Measurements from ENCODE around the gene CTNNBL1.

Gene CTNNBL1

DNA sequence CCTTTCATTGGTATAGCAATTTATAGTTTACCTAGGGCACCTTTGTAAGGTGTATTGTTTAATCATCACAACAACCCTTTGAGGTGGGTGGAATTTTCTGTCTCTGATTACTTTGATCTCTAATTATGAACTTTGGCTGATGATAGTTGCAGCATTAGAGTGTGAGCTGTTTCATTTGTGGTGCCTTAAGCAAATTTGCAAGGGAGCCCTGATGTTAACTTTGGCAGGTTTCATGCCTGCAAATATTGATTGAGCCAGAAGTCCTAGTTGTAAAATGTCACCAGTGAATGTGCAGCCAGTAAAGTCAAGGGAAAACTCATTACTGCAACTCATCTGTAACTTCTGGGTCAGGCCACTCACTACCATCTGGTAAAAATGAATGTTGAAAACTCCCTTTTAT, 29.8 kb downstream of the CTNNBL1 start:
- no peak for FAIRE-seq
- no peak for DNase-seq (ENCODE audit: insufficient read length, low spot score)
- TF ChIP-seq SPI1 (IDR thresholded peaks at IDR 0.05; ENCODE audit: low read depth, low read length) (no peak), POLR2AphosphoS5 (IDR thresholded peaks at IDR 0.05; ENCODE audit: low read depth, low read length) (no peak), PAX5 (IDR thresholded peaks at IDR 0.05; ENCODE audit: insufficient read depth, low read length, severe bottlenecking) (no peak), POLR2A (IDR thresholded peaks at IDR 0.05; ENCODE audit: low read depth, low read length) (no peak), POU2F2 (IDR thresholded peaks at IDR 0.05; ENCODE audit: low read depth, low read length) (no peak), TAF1 (IDR thresholded peaks at IDR 0.05; ENCODE audit: low read depth, low read length) (no peak)

- TF ChIP-seq SPI1 (IDR thresholded peaks at IDR 0.05; ENCODE audit: low read depth, low read length), result no peak
- no peak for TF ChIP-seq POU2F2 (IDR thresholded peaks at IDR 0.05; ENCODE audit: low read depth, low read length)
- TF ChIP-seq POLR2A (IDR thresholded peaks at IDR 0.05; ENCODE audit: low read depth, low read length), result no peak
- no peak for TF ChIP-seq POLR2AphosphoS5 (IDR thresholded peaks at IDR 0.05; ENCODE audit: low read depth, low read length)
- no peak for TF ChIP-seq PAX5 (IDR thresholded peaks at IDR 0.05; ENCODE audit: insufficient read depth, low read length, severe bottlenecking)
- TF ChIP-seq TAF1 (IDR thresholded peaks at IDR 0.05; ENCODE audit: low read depth, low read length), result no peak
- FAIRE-seq (no peak), DNase-seq (ENCODE audit: insufficient read length, low spot score) (no peak)
Observed at GRCh38 chr20:37725165-37725564, 31.3 kb downstream of the CTNNBL1 start.

DNA sequence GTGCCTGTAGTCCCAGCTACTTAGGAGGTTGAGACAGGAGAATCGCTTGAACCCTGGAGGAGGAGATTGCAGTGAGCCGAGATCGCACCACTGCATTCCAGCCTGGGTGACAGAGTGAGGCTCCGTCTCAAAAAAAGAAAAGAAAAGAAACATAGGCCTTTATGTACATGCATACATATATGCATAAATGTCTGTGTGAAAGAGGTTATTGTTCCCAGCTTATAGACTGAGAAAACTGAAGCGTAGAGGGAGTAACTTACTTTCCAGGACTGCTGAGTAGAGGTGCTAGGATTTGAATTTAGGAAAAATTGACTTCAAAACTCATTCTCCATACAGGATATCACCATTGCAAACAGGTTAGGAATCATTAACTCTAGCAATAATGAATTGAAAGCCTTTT, 32.0 kb downstream of the CTNNBL1 start:
- FAIRE-seq, result no peak
- no peak for DNase-seq (ENCODE audit: insufficient read length, low spot score)
- TF ChIP-seq POLR2AphosphoS5 (IDR thresholded peaks at IDR 0.05; ENCODE audit: low read depth, low read length) (no peak), POLR2A (IDR thresholded peaks at IDR 0.05; ENCODE audit: low read depth, low read length) (no peak), SPI1 (IDR thresholded peaks at IDR 0.05; ENCODE audit: low read depth, low read length) (no peak), PAX5 (IDR thresholded peaks at IDR 0.05; ENCODE audit: insufficient read depth, low read length, severe bottlenecking) (no peak), POU2F2 (IDR thresholded peaks at IDR 0.05; ENCODE audit: low read depth, low read length) (no peak), TAF1 (IDR thresholded peaks at IDR 0.05; ENCODE audit: low read depth, low read length) (no peak)

- TF ChIP-seq TAF1 (IDR thresholded peaks at IDR 0.05; ENCODE audit: low read depth, low read length), result no peak
- TF ChIP-seq SPI1 (IDR thresholded peaks at IDR 0.05; ENCODE audit: low read depth, low read length), result no peak
- TF ChIP-seq PAX5 (IDR thresholded peaks at IDR 0.05; ENCODE audit: insufficient read depth, low read length, severe bottlenecking), result no peak
- TF ChIP-seq POLR2A (IDR thresholded peaks at IDR 0.05; ENCODE audit: low read depth, low read length), result no peak
- TF ChIP-seq POU2F2 (IDR thresholded peaks at IDR 0.05; ENCODE audit: low read depth, low read length), result no peak
- TF ChIP-seq POLR2AphosphoS5 (IDR thresholded peaks at IDR 0.05; ENCODE audit: low read depth, low read length), result no peak
- DNase-seq (ENCODE audit: insufficient read length, low spot score) (no peak), FAIRE-seq (no peak)
Observed at GRCh38 chr20:37726321-37726720, 32.5 kb downstream of the CTNNBL1 start.

DNA sequence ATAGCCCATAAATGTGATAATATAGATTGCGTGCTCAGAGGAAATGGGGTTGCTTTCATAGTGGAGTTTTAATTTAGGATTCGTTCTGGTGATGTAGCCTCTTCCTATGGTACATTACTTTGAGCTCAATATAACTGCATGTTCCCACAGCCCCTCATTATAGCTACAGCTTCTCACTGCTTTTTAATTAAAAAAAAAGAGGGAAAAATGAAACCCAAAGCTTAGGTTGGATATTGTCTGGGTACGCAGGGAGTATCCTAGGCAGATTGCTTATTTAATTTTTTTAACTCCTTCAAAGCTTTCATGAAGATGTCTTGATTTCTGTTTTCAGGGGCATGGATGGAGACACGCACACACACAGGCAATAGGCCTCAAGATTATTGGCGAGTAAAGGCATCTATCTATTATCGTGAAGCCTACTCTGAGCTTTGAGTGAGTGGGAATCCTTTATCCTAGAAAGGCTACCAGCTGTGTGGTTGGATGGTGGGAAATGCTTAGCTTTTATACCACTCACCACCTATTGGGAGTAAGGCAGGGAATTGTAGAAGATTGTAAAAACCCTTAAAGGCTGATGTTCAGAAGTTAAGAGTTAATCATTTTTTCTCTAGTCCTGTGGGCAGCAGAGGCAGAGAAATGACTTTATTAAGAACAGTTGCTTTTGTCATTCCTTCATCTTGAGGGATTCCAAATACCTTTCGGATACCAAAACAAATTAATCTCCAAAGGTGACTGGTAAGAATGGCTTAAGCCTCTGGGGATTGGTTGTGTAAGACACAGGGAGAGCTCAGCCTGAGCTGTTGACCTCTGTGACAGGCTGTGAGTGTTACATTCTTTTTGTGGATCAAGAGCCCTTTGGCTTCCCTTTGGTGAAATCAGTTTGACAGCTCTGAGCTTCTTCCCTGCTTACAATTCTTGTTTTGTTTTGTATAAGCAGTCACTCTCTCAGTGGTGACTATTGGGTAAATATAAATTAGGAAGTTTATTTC, 33.4 kb downstream of the CTNNBL1 start:
- no peak for FAIRE-seq
- TF ChIP-seq POU2F2 (IDR thresholded peaks at IDR 0.05; ENCODE audit: low read depth, low read length) (no peak), POLR2A (IDR thresholded peaks at IDR 0.05; ENCODE audit: low read depth, low read length) (no peak), SPI1 (IDR thresholded peaks at IDR 0.05; ENCODE audit: low read depth, low read length) (no peak), PAX5 (IDR thresholded peaks at IDR 0.05; ENCODE audit: insufficient read depth, low read length, severe bottlenecking) (no peak), POLR2AphosphoS5 (IDR thresholded peaks at IDR 0.05; ENCODE audit: low read depth, low read length) (no peak), TAF1 (IDR thresholded peaks at IDR 0.05; ENCODE audit: low read depth, low read length) (no peak)
- DNase-seq (ENCODE audit: insufficient read length, low spot score), result no peak

GRCh38 chr20:37727957-37728634, 34.3 kb downstream of the CTNNBL1 start:
- FAIRE-seq, result no peak
- no peak for DNase-seq (ENCODE audit: insufficient read length, low spot score)
- TF ChIP-seq PAX5 (IDR thresholded peaks at IDR 0.05; ENCODE audit: insufficient read depth, low read length, severe bottlenecking) (no peak), SPI1 (IDR thresholded peaks at IDR 0.05; ENCODE audit: low read depth, low read length) (no peak), POLR2AphosphoS5 (IDR thresholded peaks at IDR 0.05; ENCODE audit: low read depth, low read length) (no peak), POU2F2 (IDR thresholded peaks at IDR 0.05; ENCODE audit: low read depth, low read length) (no peak), TAF1 (IDR thresholded peaks at IDR 0.05; ENCODE audit: low read depth, low read length) (no peak), POLR2A (IDR thresholded peaks at IDR 0.05; ENCODE audit: low read depth, low read length) (no peak)

DNA sequence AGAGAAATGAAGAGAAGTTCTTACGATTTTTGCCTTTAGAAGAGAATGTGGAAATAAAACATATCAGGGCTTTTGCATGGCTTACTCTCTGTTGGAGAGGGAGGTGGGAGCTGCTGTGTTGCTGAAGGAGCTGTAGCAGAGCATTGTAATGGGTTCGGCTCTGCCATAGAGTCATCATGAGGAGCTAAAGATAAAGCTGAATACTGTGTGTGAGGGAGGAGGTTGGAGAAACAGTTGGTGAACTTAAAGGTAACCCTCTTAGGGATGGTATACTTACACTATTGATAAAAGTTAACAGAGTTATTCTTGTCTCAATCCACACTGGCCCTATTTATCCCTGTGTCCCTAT, 34.8 kb downstream of the CTNNBL1 start:
- no peak for DNase-seq (ENCODE audit: insufficient read length, low spot score)
- TF ChIP-seq PAX5 (IDR thresholded peaks at IDR 0.05; ENCODE audit: insufficient read depth, low read length, severe bottlenecking) (no peak), TAF1 (IDR thresholded peaks at IDR 0.05; ENCODE audit: low read depth, low read length) (no peak), POLR2AphosphoS5 (IDR thresholded peaks at IDR 0.05; ENCODE audit: low read depth, low read length) (no peak), SPI1 (IDR thresholded peaks at IDR 0.05; ENCODE audit: low read depth, low read length) (no peak), POU2F2 (IDR thresholded peaks at IDR 0.05; ENCODE audit: low read depth, low read length) (no peak), POLR2A (IDR thresholded peaks at IDR 0.05; ENCODE audit: low read depth, low read length) (no peak)
- FAIRE-seq, result no peak

DNA sequence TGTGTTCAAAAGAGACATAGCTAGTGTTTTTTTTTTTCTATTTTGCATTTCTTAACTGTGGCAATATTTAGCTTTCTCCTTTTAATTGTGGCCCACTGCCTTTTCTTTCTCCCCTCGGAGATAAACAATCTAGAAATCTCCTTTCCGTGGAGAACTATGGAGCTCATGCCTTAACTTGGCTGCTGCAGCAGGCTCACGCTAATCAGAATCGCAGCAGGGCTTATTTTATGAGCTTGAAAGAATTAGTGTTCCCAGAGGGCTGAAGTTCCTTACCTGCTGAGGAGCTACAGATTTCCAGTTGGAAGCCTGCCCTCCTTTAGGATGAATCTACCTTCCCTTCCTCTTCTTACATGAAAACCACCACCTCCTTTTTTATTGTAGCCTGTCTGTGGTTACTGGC, 35.6 kb downstream of the CTNNBL1 start:
- TF ChIP-seq POU2F2 (IDR thresholded peaks at IDR 0.05; ENCODE audit: low read depth, low read length) (no peak), PAX5 (IDR thresholded peaks at IDR 0.05; ENCODE audit: insufficient read depth, low read length, severe bottlenecking) (no peak), POLR2A (IDR thresholded peaks at IDR 0.05; ENCODE audit: low read depth, low read length) (no peak), POLR2AphosphoS5 (IDR thresholded peaks at IDR 0.05; ENCODE audit: low read depth, low read length) (no peak), TAF1 (IDR thresholded peaks at IDR 0.05; ENCODE audit: low read depth, low read length) (no peak), SPI1 (IDR thresholded peaks at IDR 0.05; ENCODE audit: low read depth, low read length) (no peak)
- FAIRE-seq (no peak), DNase-seq (ENCODE audit: insufficient read length, low spot score) (no peak)

DNA sequence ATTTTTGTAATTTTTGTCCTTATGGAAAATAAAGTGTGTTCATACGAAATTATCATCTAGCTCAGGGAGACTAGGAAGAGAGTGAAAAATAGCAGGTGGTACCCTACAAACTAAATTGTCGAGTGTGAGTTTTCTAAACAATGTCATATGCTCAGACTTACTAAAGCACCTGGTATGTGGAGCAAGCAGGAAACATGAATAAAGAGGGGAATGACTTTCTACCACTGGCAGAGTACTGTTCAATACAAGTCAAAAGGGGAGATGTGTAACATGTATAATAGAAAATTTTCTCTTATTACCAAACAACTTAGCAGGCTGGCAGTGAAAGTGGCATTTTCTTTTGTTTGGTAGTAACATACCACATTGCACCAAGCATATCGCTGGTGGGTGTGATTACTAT, 36.1 kb downstream of the CTNNBL1 start:
- DNase-seq (ENCODE audit: insufficient read length, low spot score) (no peak), FAIRE-seq (peak; percentile 13)
- TF ChIP-seq POU2F2 (IDR thresholded peaks at IDR 0.05; ENCODE audit: low read depth, low read length) (no peak), POLR2AphosphoS5 (IDR thresholded peaks at IDR 0.05; ENCODE audit: low read depth, low read length) (no peak), SPI1 (IDR thresholded peaks at IDR 0.05; ENCODE audit: low read depth, low read length) (no peak), PAX5 (IDR thresholded peaks at IDR 0.05; ENCODE audit: insufficient read depth, low read length, severe bottlenecking) (no peak), POLR2A (IDR thresholded peaks at IDR 0.05; ENCODE audit: low read depth, low read length) (no peak)
